Karpas-422 (cell line): ENCODE measurements around the gene SGCD. TPM values are rescaled to one million over a fixed set of nuclear protein-coding genes. Genes with fewer than 3 reads are reported as not detected.

Experiments used
- DNase-seq: peaks from one replicate; pipeline ENCODE4 v3.0.0-alpha.2; 2015
- H2AFZ ChIP-seq: fragments of 200-600 bp; sonication (generic); 2 replicates; pipeline ENCODE4 v1.6.1; 2014; ENCODE audit warnings: antibody characterized with exemption, low read length, mixed read lengths
- H3K27ac ChIP-seq: fragments of 200-600 bp; sonication (generic); 2 replicates; pipeline ENCODE4 v1.5.1; 2014; ENCODE audit warnings: mild to moderate bottlenecking, low read length, moderate library complexity
- H3K27me3 ChIP-seq: fragments of 200-600 bp; sonication (generic); 2 replicates; pipeline ENCODE4 v1.6.1; 2014; ENCODE audit warnings: low read length, mixed read lengths
- H3K36me3 ChIP-seq: fragments of 200-600 bp; sonication (generic); 2 replicates; pipeline ENCODE4 v1.6.1; 2014; ENCODE audit warnings: low read length, mixed read lengths; ENCODE audit not compliant: insufficient read depth
- H3K4me1 ChIP-seq: fragments of 200-600 bp; sonication (generic); 2 replicates; pipeline ENCODE4 v1.6.1; 2014; ENCODE audit warnings: mild to moderate bottlenecking, low read length, mixed read lengths
- H3K4me2 ChIP-seq: fragments of 200-600 bp; sonication (generic); 2 replicates; pipeline ENCODE4 v1.6.1; 2014; ENCODE audit warnings: low read length, low read depth, mild to moderate bottlenecking; ENCODE audit not compliant: poor library complexity, severe bottlenecking
- H3K4me3 ChIP-seq: fragments of 200-600 bp; sonication (generic); 2 replicates; pipeline ENCODE4 v1.5.1; 2014; ENCODE audit warnings: mild to moderate bottlenecking, antibody characterized with exemption, low read length, mixed read lengths
- H3K79me2 ChIP-seq: fragments of 200-600 bp; sonication (generic); 2 replicates; pipeline ENCODE4 v1.6.1; 2014; ENCODE audit warnings: mild to moderate bottlenecking, low read length, mixed read lengths
- H3K9ac ChIP-seq: fragments of 200-600 bp; sonication (generic); 2 replicates; pipeline ENCODE4 v1.6.0; 2014; ENCODE audit warnings: low read length
- H3K9me2 ChIP-seq: fragments of 200-600 bp; sonication (generic), shearing (Covaris generic); replicated peaks from 2 replicates; pipeline ENCODE4 v1.6.0; 2014; ENCODE audit warnings: mild to moderate bottlenecking, low read length, moderate library complexity; ENCODE audit not compliant: insufficient read depth
- H3K9me3 ChIP-seq: fragments of 300-700, 200-600 bp; sonication (generic); 2 replicates; pipeline ENCODE4 v1.6.1; 2014; ENCODE audit warnings: low read length, mixed read lengths
- H4K20me1 ChIP-seq: fragments of 200-600 bp; sonication (generic); 2 replicates; pipeline ENCODE4 v1.6.1; 2014; ENCODE audit warnings: mild to moderate bottlenecking, antibody characterized with exemption, low read length, low read depth; ENCODE audit not compliant: insufficient read depth
- total RNA-seq: library from RNA; depleted of rRNA; stranded (reverse); fragments of >200 nt; shearing (Covaris generic); gene quantifications from 2 replicates; pipeline ENCODE4 v1.2.3, GENCODE V29; 2014; ENCODE audit warnings: low replicate concordance

SGCD gene
- total RNA-seq, 1 experiment from 2014 or later: not detected

DNA sequence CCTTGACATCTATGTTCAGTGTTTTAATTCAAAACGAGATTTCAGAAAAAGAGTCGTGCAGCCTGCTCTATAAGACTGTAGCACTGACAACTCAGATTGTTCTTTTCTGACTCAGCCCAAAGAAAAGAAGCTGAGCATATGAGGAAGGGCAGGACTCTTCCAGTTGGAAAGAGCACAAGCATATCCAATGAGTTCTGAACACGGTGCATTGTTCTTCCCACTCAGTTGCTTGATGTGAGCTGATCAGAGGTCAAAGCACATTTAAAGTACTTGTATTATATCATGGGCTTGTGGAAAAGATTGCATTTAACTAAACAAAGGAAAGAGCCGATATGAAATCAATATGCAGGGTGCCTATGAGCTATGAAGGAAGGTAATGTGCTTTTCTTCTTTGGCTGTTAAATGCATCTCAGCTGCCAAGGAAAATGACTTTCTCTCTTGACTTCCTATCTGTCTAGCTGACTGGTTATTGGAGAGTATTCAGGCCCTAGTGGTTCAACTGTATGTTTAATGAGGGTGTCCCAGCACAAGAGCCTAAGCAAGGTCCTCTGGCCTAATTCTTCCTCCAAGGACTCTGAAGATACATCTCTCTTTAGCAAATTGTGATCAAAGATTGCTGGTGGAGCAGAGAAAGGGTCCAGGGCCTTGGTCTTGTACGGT is 296.5 kb downstream of the SGCD start:
- H3K4me1 ChIP-seq: no peaks in the 10 kb centered on the region
- no peaks in the 10 kb centered on the region for H3K79me2 ChIP-seq
- no peak overlapping the region for H3K4me2 ChIP-seq
- H3K36me3 ChIP-seq: no peaks in the 10 kb centered on the region
- no peaks in the 10 kb centered on the region for H3K9me2 ChIP-seq
- DNase-seq: no peak
- no peak overlapping the region for H3K27ac ChIP-seq
- no peak overlapping the region for H2AFZ ChIP-seq
- no peak overlapping the region for H3K9ac ChIP-seq
- H4K20me1 ChIP-seq: no peaks in the 10 kb centered on the region
- H3K9me3 ChIP-seq: no peaks in the 10 kb centered on the region
- H3K27me3 ChIP-seq: no peaks in the 10 kb centered on the region
- no peak overlapping the region for H3K4me3 ChIP-seq

GRCh38 chr5:156624686-156625085 is 297.7 kb downstream of the SGCD start:
- H3K9me2 ChIP-seq: no peaks in the 10 kb centered on the region
- H3K9me3 ChIP-seq: no peaks in the 10 kb centered on the region
- H3K27me3 ChIP-seq: no peaks in the 10 kb centered on the region
- no peak overlapping the region for H3K4me3 ChIP-seq
- no peaks in the 10 kb centered on the region for H3K79me2 ChIP-seq
- H3K27ac ChIP-seq: no peak overlapping the region
- no peak overlapping the region for H2AFZ ChIP-seq
- H3K9ac ChIP-seq: no peak overlapping the region
- no peak for DNase-seq
- no peaks in the 10 kb centered on the region for H3K4me1 ChIP-seq
- no peaks in the 10 kb centered on the region for H4K20me1 ChIP-seq
- no peaks in the 10 kb centered on the region for H3K36me3 ChIP-seq
- no peak overlapping the region for H3K4me2 ChIP-seq

DNA sequence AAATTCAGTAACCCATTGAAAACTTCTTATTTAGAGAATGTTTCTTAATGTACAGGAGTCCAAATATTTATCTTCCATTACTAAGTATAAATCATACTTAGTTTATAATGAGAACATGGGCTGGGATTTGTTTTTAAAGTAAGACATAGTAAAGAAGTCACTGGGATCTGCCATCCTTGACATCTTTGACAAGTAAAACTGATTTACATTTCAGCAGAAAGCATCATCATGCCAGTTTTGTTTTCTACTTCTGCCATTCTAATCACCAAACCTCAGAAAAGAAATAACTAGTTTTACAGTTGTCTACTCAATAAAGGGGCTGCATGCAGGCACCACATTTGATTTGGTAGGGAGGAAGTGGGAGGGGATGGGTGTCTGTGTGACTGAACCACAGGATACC is 301.5 kb downstream of the SGCD start:
- Histone ChIP-seq H4K20me1 (no peaks in the 10 kb centered on the region), H2AFZ (no peak overlapping the region), H3K9ac (no peak overlapping the region), H3K36me3 (no peaks in the 10 kb centered on the region), H3K27me3 (no peaks in the 10 kb centered on the region), H3K4me3 (no peak overlapping the region), H3K4me1 (no peaks in the 10 kb centered on the region), H3K4me2 (no peak overlapping the region), H3K79me2 (no peaks in the 10 kb centered on the region), H3K27ac (no peak overlapping the region), H3K9me2 (no peaks in the 10 kb centered on the region), H3K9me3 (no peaks in the 10 kb centered on the region)
- DNase-seq: no peak

- H3K79me2 ChIP-seq: no peaks in the 10 kb centered on the region
- H3K36me3 ChIP-seq: no peaks in the 10 kb centered on the region
- no peak overlapping the region for H3K27ac ChIP-seq
- H3K9ac ChIP-seq: no peak overlapping the region
- no peaks in the 10 kb centered on the region for H4K20me1 ChIP-seq
- H3K27me3 ChIP-seq: no peaks in the 10 kb centered on the region
- H2AFZ ChIP-seq: no peak overlapping the region
- no peaks in the 10 kb centered on the region for H3K9me3 ChIP-seq
- no peak overlapping the region for H3K4me2 ChIP-seq
- H3K9me2 ChIP-seq: no peaks in the 10 kb centered on the region
- no peaks in the 10 kb centered on the region for H3K4me1 ChIP-seq
- no peak for DNase-seq
- no peak overlapping the region for H3K4me3 ChIP-seq
Observed at GRCh38 chr5:156631005-156631404, 304.0 kb downstream of the SGCD start.

DNA sequence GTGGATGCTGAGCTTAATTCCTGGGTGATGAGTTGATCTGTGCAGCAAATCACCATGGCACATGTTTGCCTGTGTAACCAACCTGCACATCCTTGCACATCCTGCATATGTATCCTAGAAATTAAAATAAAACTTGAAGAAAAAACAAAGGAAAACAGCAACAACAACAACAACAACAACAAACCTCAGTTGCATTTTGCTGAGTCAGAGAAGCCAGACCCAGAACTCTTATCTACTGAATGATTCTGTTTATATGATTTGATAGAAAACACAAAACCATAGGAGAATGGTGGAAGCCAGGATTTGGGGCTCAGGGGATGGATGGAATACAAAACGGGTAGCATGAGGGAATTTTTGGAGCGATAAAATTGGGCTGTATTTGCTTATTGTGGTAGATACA is 307.3 kb downstream of the SGCD start:
- Histone ChIP-seq H2AFZ (no peak overlapping the region), H3K9me2 (no peaks in the 10 kb centered on the region), H3K4me2 (no peak overlapping the region), H3K27ac (no peak overlapping the region), H3K36me3 (no peaks in the 10 kb centered on the region), H3K9me3 (no peaks in the 10 kb centered on the region), H3K79me2 (no peaks in the 10 kb centered on the region), H3K27me3 (no peaks in the 10 kb centered on the region), H4K20me1 (no peaks in the 10 kb centered on the region), H3K9ac (no peak overlapping the region), H3K4me1 (no peaks in the 10 kb centered on the region), H3K4me3 (no peak overlapping the region)
- DNase-seq: no peak

GRCh38 chr5:156640691-156641241 is 313.8 kb downstream of the SGCD start:
- Histone ChIP-seq H2AFZ (no peak overlapping the region), H3K79me2 (no peaks in the 10 kb centered on the region), H3K4me3 (no peak overlapping the region), H3K9me3 (no peaks in the 10 kb centered on the region), H3K36me3 (no peaks in the 10 kb centered on the region), H3K4me1 (no peaks in the 10 kb centered on the region), H3K4me2 (no peak overlapping the region), H3K27ac (no peak overlapping the region), H3K27me3 (no peaks in the 10 kb centered on the region), H3K9me2 (no peaks in the 10 kb centered on the region), H4K20me1 (no peaks in the 10 kb centered on the region), H3K9ac (no peak overlapping the region)
- DNase-seq: no peak

- Histone ChIP-seq H3K36me3 (no peaks in the 10 kb centered on the region), H3K9me3 (no peaks in the 10 kb centered on the region), H2AFZ (no peak overlapping the region), H3K9ac (no peak overlapping the region), H3K9me2 (no peaks in the 10 kb centered on the region), H4K20me1 (no peaks in the 10 kb centered on the region), H3K79me2 (no peaks in the 10 kb centered on the region), H3K4me2 (no peak overlapping the region), H3K4me1 (no peaks in the 10 kb centered on the region), H3K27ac (no peak overlapping the region), H3K27me3 (no peaks in the 10 kb centered on the region), H3K4me3 (no peak overlapping the region)
- no peak for DNase-seq
Observed at GRCh38 chr5:156641686-156642085, 314.7 kb downstream of the SGCD start.

- H3K4me2 ChIP-seq: no peak overlapping the region
- no peaks in the 10 kb centered on the region for H3K9me2 ChIP-seq
- H3K27ac ChIP-seq: no peak overlapping the region
- no peaks in the 10 kb centered on the region for H3K79me2 ChIP-seq
- H3K9me3 ChIP-seq: no peaks in the 10 kb centered on the region
- H2AFZ ChIP-seq: no peak overlapping the region
- H3K4me1 ChIP-seq: no peaks in the 10 kb centered on the region
- no peaks in the 10 kb centered on the region for H3K36me3 ChIP-seq
- no peaks in the 10 kb centered on the region for H3K27me3 ChIP-seq
- DNase-seq: no peak
- no peak overlapping the region for H3K4me3 ChIP-seq
- H4K20me1 ChIP-seq: no peaks in the 10 kb centered on the region
- H3K9ac ChIP-seq: no peak overlapping the region
Observed at GRCh38 chr5:156647034-156647451, 320.1 kb downstream of the SGCD start.
